ENCODE data around the gene MUCL1.
"Not testable (repeated sequence)": the region's sequence is repeated elsewhere in the genome, so short reads cannot be mapped to it uniquely, and the experiment has no call there.

The MUCL1 gene

GRCh38 chr12:54853933-54854538 is at the start of gene MUCL1:
MUCL1 (plus strand) TSS chr12:54854516; CDS start chr12:54854583, 67 bp downstream.
- DNase-seq, result peak; percentile 76

GRCh38 chr12:54821676-54822075 is 32.6 kb upstream of the MUCL1 start:
- DNase-seq, result no peak

- no peak for DNase-seq
These were observed 29.9 kb upstream of the MUCL1 start for GRCh38 chr12:54824402-54824801.

GRCh38 chr12:54829511-54829910 is 24.8 kb upstream of the MUCL1 start:
- no peak for DNase-seq

- no peak for DNase-seq
These were observed 24.1 kb upstream of the MUCL1 start for GRCh38 chr12:54830199-54830598.

- DNase-seq, result no peak
These were observed 22.7 kb upstream of the MUCL1 start for GRCh38 chr12:54831631-54832030.

GRCh38 chr12:54840244-54840865 is 14.0 kb upstream of the MUCL1 start:
- no peak for DNase-seq

GRCh38 chr12:54857406-54857805 is 3.1 kb downstream of the MUCL1 start:
- DNase-seq, result no peak

GRCh38 chr12:54858562-54858961 is 4.2 kb downstream of the MUCL1 start:
- DNase-seq, result no peak

- DNase-seq, result no peak
These were observed 5.2 kb downstream of the MUCL1 start for GRCh38 chr12:54859502-54859901.

GRCh38 chr12:54861927-54862326 is 7.6 kb downstream of the MUCL1 start:
- DNase-seq, result no peak

GRCh38 chr12:54863948-54864618 is 9.8 kb downstream of the MUCL1 start:
- DNase-seq, result no peak

- DNase-seq, result no peak
These were observed 11.5 kb downstream of the MUCL1 start for GRCh38 chr12:54865683-54866324.

GRCh38 chr12:54868690-54869089 is 14.4 kb downstream of the MUCL1 start:
- no peak for DNase-seq

- DNase-seq, result no peak
These were observed 15.7 kb downstream of the MUCL1 start for GRCh38 chr12:54870048-54870447.

GRCh38 chr12:54870617-54871016 is 16.3 kb downstream of the MUCL1 start:
- DNase-seq, result no peak

- DNase-seq, result no peak
These were observed 24.8 kb downstream of the MUCL1 start for GRCh38 chr12:54879150-54879549.

GRCh38 chr12:54879579-54879978 is 25.3 kb downstream of the MUCL1 start:
- DNase-seq, result no peak

GRCh38 chr12:54882079-54882478 is 27.8 kb downstream of the MUCL1 start:
- no peak for DNase-seq

- DNase-seq, result not testable (repeated sequence)
These were observed 28.3 kb downstream of the MUCL1 start for GRCh38 chr12:54882597-54882996.

GRCh38 chr12:54888428-54888827 is 34.1 kb downstream of the MUCL1 start:
- DNase-seq, result not testable (repeated sequence)

GRCh38 chr12:54890339-54890738 is 36.0 kb downstream of the MUCL1 start:
- no peak for DNase-seq

GRCh38 chr12:54891717-54892478 is 37.6 kb downstream of the MUCL1 start:
- no peak for DNase-seq

Data from activated gamma-delta T cell treated with Interleukin-2 at 50 U/mL for 16 hours (primary cell).